GM21737 (cell line): ENCODE data around the gene KAT6B.

Experiments
- ATAC-seq: cut with Tn5 transposase; IDR thresholded peaks from one replicate; pipeline ENCODE4 v1.9.1; 2021; ENCODE audit warnings: mild to moderate bottlenecking, moderate library complexity; ENCODE audit not compliant: unreplicated experiment

The KAT6B gene

DNA sequence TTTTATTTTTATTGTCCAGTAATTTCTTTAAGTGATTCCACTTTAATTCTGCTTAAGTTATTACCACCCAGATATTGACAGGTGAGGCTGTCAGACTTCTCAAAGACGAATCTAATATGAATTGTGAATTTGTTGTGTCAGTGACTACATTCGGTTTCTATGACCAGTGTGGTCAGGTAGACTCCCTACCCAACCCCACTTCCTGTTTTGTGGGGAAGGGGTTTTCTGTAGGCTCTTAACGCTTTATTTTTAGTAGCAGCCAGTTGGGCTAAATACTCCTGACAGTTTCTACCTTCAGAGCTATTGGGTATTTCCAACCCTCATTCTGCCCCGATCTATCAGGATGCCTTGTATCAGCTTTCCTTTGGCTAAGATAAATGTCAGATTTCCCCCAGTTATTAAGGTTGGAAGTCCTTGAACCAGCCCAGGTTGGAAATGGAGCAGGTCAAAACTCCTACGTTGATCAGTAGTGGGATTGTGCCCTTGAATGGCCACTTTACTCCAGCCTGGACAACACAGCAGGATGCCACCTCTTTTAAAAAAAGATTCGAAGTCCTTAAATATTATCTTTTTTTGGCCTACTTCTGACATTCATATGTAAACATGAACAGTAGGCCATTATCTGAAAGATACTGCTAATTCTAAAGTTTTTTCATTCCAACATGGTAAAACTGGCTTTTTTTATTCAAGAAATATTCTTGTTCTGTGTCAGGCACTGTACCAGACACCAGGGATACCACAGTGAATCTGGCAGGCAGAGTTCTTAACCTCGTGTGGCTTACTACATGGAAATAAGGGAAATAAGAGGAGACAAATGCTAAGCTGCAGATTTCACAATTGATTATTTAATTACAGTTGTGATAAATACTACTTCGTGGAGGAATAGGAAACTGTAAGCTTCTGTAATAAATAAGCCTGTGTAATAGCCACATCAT is 151.8 kb downstream of the KAT6B start:
- peak; percentile 74 for ATAC-seq

DNA sequence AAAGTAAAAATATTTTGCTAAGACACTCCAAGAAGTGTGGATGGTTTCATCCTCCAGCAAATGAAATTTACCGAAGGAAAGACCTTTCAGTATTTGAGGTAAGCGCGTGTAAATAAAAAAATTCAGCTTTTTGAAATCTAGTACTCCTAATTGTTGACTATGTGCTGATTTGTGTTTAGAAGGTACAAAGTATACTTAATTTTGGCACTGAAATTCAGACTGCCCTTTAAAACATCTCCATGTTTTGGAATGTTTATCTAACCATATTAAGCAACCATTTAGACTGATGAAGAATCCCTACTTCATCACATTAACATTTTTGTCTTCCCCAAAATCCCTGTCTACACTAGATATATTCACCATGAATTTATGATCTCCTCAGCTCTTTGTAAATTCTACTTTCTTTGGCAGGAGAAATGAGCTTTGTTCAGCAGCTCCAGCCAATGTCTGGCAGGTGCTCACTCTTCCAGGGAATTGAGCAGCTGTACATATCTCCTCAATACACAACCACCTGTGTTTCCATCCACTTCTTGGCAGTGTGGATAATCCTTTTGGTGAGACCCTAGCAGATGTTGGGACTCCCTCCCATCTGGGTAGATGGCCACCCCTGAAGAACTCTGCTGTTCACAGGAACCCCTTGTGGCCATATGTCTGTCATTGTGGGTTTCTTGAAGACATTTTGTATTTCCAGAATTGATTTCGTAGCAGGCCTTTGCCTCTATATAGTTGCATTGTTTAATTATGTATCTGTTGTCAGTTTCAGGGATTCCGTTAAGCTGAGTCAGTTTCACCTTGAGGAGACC is 155.6 kb downstream of the KAT6B start:
- ATAC-seq = no peak

DNA sequence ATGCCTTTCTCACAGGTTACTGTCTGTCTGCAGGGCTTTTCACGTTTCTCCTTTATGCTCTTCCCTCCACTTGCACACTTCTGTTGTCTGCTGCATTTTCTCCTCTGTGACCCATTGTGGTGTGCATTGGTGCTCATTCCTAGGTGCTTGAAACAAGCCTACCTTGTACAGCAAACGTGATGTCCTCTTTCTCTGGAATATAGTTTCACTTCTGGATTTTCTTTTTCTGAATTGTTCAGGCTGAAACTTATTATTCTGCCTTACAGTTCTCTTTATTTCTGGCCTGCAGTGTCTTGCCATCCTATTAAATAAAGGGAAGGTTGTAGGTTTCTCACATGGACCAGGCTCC is 156.2 kb downstream of the KAT6B start:
- ATAC-seq = no peak

DNA sequence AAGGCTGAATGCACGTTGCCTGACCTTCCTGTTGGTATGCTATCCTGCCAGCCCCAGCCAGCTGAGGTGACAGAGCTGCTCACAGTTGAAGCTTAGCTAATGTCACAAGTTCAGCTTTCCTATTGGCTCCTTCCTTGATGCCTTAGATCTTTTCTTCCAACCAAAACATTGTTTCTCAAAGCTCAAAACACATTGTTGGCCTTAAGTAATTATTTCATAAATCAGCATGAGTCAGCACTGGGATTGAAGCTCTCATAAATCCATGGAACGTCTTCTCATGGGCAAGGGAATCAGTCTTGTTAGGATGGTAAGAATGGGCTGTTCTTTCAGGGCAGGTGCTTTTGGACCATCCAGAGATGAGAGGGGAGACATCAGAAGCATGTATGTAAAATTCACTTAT is 157.0 kb downstream of the KAT6B start:
- ATAC-seq = no peak

DNA sequence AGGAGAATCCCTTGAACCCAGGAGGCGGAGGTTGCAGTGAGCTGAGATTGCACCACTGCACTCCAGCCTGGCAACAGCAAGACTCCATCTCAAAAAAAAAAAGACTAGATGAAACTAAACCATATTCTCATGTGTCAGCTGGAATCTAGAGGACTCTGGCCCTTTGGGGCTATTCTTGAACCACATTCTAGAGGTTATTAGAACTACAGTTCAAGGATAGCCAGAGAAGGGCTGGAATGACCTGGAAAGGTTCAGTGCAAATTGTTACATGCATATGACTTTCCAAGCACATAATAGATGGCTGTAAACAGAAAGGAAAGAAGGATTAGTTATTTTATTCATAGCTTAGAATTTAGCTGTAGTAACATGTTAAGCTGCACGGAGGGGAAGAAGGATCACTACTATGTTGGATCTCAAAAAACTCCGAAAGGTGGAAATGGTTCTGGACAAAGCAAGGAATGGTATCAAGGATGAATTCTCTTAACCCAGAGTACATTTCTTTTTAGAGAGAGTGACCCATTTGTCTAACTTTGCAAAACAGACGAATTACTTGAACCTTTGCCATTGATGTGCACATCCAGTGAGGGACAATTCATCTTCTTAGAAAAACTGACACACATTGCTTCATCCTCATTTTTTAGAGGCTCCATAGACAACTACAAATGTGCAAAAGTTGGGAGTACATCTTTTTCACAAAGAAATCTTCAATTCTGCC is 161.1 kb downstream of the KAT6B start:
- no peak for ATAC-seq

DNA sequence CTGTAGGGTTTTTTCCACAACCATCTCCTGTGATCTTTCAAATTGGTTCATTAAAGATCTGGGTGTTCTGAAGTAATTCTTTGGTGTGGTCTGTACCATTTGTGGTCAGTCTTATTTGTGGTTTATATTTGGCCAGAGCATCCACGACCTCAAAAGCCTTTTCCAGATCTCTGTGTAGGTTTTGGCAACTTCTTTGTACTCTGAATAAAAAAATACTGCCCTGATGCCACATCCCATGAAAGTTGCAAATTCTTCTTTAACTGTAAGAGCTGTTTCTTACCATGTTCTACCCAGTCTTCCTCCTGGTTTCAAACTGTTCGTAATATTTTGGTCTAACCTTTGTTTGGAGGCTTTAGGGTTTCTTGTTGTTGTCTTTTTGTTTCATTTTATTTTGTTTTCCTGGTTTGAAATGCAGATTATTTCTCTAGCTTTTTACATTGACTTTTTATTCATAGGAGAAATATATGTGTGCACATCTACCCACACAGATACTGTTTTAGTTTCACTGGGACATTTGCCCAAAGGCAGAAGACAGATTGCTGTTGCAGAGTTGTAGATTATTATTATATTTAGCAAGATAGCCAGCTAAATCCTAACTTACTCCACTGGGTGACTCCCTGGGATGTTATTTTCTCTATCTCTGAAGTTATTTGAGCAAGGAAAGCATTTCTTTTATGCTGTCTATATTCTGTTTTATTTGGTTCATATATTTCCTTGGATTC is 161.8 kb downstream of the KAT6B start:
- no peak for ATAC-seq

DNA sequence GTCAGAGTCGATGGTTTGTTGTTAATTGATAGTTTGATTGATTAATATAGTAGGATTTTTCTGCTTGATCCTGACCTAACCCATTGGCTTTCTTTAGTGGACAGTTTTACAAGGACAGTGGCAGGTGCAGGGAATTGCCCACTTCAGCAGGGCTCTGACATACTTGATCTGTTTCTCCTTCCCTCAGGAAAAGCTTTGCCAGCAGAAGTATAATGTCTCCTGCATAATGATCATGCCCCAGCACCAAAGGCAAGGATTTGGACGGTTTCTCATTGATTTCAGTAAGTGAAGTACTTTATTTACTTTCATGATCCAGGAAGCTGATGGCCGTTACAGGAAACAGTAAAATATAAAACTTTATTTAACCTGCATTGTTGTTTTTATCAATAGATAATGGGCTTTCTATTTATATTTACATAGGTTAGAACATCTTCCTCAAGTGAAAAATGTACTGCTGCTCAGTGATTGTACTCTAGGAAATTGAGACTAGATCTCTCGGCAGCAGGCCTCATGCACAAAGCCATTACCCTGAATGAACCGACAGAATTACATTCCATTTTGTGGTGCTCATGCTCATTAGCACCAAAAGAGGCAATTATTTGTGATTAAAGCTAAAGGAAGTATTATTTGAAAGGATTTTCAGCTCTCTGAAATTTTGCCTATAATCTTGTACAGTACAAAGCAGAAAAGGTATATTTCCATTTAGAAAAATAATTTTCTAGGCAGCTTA is 162.6 kb downstream of the KAT6B start:
- no peak for ATAC-seq

DNA sequence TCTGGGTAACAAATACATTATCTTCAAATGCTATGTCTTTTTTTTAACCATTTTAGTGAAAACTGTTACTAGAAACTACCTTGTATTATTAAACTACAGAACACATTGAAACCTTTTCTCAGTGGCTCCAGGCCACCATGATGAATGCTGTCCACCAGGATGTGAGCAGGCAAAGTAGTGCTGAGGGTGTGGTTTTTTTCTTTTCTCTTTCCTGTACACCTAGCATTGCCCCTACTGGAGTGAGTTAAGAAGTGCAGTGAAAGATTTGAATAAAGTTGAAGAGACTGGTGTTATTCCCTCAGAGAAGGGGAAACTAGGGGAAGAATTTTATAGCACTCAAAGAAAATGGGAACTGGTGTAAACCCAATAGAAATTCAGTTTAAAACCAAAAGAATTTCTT is 165.0 kb downstream of the KAT6B start:
- no peak for ATAC-seq

DNA sequence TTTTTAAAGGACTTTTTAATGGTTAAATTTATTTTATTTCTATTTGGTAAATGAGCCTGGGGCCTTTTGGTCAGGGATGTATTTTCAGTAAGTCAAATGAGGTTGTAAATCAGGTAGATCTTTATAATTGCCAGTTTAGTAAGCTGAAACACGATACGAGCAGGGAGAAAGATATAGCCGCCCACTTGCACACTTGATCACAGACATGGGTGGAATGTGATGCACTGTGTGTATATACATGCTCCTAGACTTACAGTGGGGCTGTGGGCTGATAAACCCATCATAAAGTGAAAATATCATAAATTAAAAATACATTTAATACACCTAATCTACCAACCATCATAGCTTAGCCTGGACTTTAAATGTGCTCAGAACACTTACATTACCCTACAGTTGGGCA is 165.7 kb downstream of the KAT6B start:
- ATAC-seq = no peak

DNA sequence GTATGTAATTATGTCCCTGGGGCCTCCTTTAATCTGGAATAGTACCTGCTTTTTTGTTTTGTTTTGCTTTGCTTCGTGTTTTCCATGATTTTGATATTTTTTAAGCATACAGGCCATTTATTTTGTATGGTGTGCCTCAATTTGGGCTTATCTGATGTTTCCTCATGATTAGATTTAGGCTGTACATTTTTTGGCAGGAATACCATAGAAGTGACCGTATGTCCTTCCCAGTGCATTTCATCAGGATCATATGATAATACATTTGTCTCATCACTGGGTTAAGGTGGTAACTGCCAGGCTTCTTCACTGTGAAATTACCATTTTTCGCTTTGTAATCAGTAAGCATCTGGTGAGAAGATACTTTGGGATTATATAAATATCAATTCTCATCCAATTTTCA is 167.2 kb downstream of the KAT6B start:
- ATAC-seq = no peak

DNA sequence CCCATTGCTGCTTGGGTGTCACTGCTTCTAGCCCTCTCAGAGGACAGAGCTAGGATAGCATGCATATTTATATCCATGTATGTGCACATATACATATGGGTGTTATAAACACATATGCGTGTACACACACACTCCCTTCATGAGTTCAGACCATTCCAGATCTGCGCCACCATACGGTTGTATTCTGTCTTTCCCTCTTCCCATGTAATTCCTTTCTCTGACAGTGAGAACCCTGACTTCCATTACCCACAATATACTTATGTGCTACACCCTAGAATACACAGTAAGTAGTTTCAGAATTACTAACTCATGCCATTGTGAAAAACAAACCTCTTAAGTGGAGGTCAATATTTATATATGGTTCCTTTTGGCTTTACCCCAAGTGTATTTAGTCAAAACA is 168.5 kb downstream of the KAT6B start:
- ATAC-seq = no peak

DNA sequence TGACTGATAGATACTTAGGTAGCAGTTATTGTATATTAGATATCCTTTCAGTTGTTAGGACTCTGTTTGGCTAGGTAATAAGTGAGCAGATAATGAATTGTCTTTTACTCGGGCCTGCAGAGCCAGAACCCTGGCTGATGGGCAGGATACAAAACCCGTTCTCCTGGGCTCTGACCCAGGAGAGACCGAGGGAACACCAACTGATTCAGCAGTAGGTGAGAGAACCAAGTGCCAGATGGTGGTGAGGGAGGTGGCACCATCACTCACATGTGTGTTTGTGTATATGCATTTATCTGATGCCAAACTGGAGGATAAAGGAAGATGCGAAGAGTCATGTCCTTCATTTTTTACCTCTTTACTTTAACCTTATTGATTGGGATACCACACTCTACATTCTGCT is 169.4 kb downstream of the KAT6B start:
- ATAC-seq = no peak

DNA sequence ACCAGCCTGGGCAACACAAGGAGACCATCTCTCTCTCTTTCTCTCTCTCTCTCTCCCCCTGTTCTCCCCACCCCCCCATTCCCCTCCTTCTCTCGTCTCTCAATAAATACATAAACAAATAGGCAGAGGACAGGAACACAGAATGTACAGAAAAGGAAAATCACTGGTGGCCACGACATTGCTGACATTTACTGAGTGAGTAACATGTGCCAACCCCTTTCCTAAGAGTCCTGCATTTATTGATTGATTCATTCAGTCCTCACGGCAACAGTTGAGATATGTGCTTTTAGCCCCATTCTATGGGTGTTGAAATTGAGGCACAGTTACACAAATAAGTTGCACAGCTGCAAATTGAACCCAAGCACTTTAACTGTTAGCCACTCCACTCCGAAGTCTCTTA is 170.8 kb downstream of the KAT6B start:
- ATAC-seq = no peak

DNA sequence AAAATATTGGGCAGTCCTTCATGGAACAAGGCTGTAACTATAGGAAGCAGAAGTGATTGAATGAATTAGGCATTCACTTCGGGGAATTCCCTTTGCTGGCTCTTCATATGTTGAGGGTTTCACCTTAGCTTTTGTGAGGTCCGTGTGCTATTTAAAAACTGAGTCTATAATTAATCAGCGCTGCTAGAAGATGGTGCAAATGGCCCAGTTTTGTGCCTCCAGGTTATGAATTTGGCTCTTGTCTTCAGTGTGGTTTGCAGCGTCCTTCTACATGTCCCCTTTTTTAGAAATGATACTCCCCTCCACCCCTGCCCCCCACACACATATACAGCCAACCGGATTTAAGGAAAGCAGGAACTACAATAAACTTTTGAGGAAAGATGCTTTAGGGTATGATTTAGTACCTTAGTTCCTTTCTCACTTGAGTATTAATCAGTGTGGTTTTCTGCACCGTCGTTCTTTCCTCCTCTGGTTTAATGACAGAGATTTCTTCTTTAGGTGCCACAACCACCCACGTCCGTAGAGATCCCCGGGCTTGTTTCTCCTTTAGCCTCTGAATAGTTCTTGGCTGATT is 174.4 kb downstream of the KAT6B start:
- ATAC-seq = peak; percentile 63

DNA sequence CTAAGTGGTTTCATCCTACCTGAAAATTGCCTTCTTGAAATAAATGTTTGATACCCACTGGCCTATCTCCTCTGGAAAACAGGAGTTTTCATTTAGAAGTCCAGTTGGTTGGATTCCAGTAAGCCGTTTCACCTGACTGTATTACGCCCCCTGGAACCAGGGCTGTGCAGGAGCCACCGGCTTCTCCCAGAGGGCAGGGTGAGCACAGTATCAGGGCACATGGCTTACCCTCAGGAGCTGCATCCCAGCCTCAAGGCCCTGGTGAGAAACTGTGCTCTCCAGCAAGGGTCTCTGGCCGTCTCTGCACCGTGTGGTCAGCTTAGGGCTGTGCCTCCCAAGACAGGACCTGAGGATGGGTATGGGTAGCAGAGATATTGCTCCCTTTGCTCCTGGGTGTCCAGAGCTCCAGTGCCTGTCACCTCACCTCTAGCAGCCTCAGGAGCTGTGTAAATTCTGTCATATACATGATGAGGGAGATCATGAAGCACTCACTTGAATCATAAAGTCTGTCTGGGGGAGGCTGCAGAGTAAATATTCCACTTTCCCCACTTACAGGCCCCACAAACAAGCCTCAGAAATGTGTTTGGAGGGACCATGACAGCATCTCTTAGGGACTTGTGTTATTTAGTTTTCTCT is 175.4 kb downstream of the KAT6B start:
- ATAC-seq = no peak

DNA sequence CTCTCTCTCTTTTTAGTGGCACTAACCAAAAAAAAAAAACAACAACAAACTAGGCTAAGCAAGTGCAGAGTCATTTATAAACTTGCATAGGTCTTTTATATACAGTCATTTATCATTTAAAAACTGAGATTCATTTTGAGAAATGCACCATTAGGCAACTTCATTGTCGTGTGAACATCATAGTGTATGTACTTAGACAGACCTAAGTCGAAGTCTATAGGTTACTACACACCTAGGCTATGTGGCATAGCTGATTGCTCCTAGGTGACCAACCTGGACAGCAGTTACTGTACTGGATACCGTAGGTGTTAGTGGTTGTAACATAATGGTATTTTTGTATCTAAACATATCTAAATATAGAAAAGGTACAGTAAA is 175.9 kb downstream of the KAT6B start:
- no peak for ATAC-seq

DNA sequence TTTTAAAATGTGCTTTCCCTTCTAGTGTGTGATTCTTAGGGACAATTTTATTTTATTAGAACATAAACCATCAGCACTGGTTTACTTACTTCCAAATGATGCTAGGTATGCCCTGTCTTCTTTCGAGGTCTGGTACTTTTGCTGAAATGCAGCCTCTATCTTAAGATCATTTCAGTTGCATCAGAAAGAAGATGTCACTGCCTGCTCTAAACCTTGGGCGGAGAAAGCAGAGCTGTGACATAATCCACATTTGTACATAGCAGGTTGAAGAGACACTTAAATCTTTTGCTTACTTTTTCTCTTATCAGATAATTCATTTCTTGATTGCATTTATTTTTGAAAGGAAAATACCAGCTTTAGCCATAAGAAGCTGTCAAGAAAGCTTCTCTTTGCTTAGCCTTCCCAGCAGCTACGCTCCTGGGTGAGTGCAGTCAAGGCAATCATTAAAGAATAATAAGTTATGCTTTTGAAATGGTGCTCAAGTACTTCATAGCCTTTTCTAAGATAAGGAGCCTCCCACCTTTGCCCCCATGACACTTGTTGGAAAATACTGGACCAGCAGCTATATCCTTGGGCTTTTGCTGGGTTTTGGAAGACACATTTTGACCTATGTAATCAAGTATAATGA is 176.7 kb downstream of the KAT6B start:
- no peak for ATAC-seq

DNA sequence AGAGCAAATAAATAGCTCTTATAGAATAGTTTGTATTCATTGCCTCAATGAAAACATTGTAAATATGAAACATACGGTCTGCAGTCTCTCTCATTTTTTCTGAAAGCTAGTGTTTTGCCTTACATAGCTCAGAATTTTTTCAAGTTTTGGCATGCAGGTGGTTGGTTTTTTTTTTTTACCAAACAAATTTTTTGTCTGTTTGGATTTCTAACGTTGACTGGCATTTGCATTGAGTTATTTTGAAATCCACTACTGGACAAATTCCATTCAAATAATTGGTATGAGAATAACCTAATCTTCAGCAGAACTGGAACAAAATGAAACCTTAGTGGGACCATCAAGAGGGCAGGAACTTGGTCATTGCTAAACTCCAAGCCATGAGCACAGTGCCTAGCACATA is 177.5 kb downstream of the KAT6B start:
- ATAC-seq = no peak

DNA sequence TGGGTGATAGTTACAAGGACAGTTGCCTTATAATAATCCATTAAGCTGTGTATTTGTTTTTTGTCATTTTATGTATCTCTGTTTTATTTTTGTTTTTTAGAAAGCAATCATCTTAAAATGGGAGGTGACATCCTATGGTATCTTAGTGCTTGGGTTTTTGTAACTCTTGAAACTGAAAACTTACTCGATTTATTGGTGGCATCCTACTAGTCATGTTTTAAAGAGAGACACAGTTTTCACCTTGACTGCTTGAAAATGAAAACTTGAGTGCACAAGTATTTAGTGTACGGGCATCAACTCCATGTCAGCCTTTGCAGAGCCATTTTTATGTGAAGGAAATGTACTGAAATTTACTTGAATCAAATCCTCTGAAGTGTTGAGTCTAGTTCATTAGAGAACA is 181.2 kb downstream of the KAT6B start:
- ATAC-seq = no peak
